Measurements from ENCODE around the gene DAG1.
"Not testable (repeated sequence)": the region's sequence is repeated elsewhere in the genome, so short reads cannot be mapped to it uniquely, and the experiment has no call there.

DAG1 gene

DNA sequence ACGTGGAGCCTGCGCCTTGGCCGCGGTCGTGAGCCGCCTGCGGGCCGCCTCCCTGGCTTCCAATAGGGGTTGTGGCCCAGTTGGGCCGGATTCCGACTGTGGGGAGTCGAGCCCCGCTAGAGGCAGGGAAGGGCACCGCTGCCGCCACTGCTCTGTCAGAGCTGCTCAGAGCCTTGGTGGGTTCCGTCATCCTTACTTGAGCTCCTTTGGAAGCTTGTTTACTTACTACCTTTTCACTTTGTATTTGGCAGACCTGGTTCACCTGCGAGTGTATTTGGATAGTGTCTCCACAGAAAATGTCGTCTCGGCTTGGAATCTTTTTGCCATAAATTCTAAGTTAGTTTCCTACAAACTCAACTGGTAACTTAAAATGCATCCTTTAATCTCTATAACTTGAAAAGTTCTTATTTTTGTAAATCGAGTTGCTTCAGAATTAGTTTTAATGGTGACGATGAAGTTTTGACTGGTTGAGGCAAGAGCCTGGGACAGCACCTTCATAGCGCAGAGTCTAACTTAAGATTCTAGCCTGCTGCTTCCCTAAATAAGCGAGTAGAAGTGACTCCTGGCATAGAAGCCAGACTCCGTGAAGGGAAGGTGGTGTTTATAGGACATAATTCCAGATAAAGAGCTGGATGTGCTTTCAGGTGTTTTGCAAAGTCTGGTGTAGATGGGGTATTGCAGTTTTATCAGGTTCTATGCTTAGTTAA, 800 bp downstream of the DAG1 start:
- no peak for DNase-seq (ENCODE audit: low read depth)

DNA sequence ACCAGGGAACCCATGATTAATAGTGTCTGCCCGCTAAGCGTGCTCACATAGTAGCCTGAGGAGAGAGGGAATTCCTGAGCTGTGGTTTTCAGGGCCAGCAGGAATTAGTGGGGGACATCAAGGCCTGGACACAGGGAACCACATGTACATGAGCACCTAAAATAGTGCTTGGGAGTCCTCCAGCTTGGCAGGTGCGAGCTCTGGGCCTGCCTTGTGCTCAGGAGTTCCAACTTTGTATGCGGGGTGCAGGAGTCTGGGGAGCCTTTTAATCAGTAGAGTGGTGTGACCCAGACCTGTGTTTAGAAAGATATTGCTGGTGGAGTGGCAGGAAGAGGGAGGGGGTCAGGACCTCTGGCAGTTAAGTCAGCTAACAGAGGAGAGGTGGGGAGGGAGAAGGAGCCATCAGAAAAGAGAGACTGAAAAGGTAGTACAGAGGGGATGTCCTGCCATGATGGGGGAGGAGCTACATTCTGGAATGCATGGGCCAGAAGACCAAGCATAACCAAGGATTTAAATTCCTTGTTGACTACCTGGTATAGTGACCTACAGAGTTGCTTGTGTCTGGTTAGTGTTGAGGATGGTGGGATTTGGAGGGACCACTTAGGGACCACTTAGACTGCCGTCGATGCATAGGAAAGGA, 1.9 kb downstream of the DAG1 start:
- DNase-seq (ENCODE audit: low read depth): no peak

DNA sequence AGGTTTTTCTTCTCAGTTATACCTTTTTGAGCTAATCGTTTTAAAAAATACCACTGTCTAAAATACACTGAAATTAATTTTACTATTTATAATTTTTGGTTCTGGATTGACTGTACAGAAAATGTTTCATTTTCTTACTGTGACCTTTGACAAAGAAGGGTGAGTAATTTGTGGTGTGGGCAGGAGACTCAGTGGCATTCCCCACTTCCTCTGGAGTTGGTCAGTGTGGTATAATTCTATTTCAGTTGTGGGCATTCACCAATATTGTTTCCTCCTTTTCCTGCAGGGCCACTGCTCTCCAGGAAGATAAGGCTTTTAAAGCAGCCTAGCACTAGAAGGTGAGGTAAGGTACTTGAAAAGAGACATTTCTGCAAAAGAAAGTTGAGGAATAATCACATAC, 6.5 kb downstream of the DAG1 start:
- no peak for DNase-seq (ENCODE audit: low read depth)

DNA sequence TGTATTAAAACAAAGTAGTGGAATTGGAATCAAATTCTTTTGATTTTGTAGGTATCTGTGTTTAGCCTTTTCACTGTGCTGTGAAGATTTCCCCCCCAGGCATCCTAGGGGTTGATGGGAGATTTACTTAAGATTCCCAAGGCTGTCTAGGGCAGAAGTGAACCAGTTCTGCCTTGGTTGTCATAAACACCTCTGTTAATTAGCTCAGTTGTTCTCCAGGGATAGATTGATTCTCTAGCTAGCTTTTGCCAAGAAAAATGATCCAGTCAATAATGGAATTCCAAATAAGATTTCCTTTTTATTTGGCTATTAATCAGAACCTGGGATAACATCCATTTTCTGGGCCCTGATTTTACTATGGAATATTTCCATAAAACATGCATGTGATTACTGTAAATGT, 12.7 kb downstream of the DAG1 start:
- no peak for DNase-seq (ENCODE audit: low read depth)

DNA sequence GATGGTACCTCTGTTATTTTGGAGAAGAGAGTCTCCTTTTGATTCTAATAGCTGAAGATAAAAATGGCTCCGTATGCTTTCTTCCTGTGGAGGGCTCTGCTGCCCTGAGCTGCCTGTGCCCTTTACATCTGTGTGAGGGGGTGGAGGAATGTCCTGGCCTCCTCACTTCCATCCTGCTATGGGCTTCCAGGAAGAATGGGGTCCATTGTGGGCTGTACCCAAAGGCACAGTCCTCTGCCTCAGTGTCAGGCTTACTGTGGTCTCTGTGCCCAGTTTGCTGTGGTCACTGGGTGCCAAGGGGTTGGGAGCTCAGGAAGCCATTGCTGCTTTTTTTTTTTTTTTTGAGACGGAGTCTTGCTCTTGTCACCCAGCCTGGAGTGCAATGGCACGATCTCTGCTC, 14.4 kb downstream of the DAG1 start:
- DNase-seq (ENCODE audit: low read depth): no peak

DNA sequence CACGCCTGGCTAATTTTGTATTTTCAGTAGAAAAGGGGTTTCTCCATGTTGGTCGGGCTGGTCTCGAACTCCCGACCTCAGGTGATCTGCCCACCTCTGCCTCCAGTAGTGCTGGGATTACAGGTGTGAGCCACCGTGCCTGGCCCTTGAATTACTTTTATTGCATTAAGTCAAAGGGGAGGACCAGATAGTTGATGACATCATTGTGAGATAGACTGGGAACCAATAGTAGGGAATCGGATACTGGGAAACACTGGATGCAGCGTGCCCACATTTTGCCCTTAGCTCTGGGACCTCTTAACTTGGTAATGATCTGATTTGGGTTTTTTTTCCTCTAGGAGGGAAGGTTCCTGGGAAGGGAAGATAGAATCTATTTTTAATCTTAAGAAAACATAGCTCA, 19.2 kb downstream of the DAG1 start:
- DNase-seq (ENCODE audit: low read depth): no peak

DNA sequence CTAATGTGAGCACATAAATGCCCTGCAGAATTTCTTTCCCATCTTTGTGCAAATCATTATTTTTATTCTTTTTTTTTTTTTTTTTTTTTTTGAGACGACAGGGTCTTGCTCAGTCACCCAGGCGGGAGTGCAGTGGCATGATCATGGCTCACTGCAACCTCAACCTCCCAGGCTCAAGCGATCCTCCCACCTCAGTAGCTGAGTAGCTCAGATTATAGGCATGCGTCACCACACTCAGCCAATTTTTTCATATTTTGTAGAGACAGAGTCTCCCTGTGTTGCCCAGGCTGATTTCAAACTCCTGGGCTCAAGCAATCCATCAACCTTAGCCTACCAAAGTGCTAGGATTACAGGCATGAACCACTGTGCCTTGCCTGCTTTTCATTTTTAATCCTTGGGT, 22.9 kb downstream of the DAG1 start:
- DNase-seq (ENCODE audit: low read depth): no peak

DNA sequence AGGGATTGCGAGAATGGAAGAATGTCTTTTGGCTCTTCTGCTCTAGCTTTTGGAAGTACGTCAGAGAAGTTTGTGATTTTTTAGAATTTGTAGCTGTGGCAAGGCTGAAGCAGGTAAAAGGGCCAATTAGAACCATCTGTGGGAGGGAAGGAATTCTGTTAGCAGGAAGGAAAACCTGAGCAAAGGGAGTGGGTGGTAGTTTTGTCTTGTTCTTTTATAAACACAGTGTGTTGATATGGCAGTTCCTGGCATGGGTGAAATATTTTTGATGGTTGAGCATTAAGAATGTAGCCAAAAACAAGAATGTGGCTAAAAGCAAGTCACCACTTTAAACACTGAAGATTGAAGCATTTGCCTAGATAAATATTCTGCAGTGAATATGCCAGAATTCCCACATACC, 23.8 kb downstream of the DAG1 start:
- DNase-seq (ENCODE audit: low read depth): no peak

DNA sequence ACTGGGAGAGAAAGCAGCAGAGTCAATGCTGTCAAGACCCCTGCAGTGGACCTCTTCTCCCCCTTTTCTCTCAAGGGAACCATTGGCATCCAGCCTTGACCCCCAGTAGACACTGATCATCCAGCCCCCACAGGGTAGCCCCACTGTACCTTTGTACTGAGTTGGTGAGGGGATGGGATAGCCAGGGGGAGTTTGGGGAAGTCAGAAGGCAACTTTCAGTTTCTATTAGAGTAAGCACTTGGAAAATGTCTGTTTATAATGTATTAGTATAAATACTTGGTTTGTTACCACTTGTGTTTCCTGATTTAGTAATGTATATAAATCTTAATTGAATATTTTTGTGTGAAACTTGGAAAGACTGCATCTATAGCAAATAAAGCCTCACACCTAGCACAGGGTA, 25.0 kb downstream of the DAG1 start:
- DNase-seq (ENCODE audit: low read depth): no peak

DNA sequence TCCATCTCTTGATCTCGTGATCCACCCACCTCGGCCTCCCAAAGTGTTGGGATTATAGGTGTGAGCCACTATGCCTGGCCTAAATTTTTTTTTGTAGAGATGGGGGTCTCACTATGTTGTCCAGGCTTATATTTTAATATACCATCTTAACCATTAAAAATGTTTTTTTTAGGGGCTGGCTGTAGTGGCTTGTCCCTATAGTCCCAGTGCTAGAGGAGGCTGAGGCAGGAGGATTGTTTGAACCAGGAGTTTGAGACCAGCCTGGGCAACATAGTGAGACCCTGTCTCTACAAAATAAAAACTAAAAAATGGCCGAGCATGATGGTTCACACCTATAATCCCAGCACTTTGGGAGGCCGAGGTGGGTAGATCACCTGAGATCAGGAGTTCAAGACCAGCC, 26.8 kb downstream of the DAG1 start:
- not testable (repeated sequence) for DNase-seq (ENCODE audit: low read depth)

DNA sequence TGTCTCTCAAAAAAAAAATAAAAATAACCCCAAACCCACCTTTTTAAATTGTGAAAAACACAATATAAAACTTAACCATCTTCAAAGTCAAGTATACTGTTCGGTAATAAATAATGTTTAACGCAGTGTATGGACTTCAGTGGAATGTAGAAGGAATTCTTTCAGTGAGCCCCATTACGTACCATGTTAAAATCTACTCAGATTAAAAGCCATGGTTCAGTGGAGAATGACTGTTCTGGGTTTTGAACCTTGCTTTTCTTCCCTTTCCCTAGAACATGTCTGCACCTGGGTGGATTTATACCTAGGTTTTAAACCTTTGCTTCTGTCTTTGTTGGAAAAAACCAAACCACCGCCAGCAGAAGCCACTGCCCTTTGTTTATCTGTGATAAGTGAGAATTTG, 27.5 kb downstream of the DAG1 start:
- no peak for DNase-seq (ENCODE audit: low read depth)

DNA sequence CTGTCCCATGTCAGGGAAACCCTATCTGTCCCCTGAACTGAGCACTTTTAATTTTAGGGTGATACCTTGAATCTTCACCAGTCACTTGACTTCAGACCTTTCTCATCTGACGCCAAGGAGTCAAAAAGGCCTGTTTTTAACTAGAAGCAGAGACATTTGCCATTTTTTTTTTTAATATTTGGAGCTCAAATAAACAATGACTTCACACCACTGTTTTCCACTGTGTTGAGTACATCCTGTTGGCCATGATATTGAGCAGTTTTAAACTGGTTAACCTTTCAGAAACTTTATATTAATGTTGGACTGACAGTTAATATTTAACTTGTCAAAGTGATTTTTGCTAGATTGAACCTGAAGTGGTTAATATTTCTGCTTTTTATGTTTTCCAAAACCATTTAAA, 28.2 kb downstream of the DAG1 start:
- no peak for DNase-seq (ENCODE audit: low read depth)

DNA sequence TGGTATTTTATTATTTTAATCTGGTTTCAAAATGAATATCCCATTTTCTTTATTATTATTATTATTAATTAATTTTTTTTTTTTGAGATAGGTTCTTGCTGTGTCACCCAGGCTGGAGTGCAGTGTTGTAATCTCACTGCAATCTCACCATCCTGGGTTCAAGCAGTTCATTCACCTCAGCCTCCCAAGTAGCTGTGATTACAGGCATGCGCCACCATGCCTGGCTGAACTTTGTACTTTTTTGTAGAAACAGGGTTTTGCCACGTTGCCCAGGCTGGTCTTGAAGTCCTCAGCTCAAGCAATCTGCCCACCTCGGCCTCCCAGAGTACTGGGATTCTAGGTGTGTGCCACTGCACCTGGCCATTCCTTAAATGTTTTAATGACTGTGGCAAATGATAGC, 28.6 kb downstream of the DAG1 start:
- no peak for DNase-seq (ENCODE audit: low read depth)

DNA sequence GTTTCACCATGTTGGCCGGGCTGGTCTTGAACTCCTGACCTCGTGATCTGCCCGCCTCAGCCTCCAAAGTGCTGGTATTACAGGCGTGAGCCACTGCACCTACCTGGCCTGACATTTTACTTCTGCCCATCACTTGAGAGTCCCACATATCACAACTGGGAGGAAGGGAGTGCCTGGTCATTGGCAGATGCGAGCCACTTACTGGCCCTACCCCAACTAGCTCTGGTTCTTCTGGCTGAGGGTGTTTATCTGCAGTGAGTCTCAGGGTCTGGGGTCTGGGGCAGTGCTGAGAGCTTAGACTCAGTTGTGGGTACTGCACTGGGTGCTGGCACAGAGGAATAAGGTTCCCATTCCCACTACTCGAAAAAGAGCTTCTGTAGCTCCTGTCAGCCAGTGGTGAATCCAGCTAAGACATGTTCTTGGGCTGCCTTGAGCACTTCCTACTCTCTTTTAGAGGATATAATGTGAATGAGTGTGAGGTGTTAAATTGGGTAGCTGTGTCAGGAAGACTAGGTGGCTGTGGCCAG, 30.2 kb downstream of the DAG1 start:
- DNase-seq (ENCODE audit: low read depth): no peak

DNA sequence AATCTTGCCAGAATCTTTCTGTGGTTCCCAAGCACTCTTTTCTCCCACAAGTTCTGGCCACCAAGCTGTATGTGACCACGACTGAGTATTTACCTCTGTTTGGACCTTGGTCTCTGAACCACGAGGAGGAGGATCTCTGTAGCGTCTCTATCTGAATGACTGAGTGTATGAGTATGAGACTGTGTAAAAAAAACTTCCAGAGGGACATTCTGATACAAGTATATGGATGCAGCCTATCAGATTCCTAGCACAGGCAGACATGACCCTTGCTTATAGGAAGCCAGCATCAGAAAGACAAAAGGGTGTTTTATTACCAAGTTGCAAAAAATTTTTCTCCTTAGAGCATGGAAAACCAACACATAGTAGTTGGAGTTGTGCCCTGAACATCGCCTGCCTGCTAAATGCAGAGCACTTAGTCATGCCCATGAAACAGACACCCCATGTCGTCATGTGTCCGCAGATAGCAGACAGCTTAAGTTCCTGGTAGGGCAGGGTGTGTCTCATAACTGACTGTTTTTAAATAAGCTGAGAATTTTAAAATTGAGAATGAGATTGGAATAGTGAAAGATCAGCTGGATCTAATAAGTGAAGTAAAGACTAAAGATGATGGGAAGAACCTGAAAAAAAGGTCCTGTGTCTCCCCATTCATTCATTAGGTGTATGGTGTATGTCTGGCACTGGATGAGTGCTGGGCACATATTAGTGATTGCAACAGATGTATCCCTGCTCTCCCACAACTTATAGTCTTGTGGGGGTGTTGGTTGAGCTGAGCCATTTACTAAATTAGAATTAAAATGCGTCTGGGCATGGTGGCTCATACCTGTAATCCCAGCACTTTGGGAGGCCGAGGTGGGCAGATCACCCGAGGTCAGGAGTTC, 30.9 kb downstream of the DAG1 start:
- no peak for DNase-seq (ENCODE audit: low read depth)

DNA sequence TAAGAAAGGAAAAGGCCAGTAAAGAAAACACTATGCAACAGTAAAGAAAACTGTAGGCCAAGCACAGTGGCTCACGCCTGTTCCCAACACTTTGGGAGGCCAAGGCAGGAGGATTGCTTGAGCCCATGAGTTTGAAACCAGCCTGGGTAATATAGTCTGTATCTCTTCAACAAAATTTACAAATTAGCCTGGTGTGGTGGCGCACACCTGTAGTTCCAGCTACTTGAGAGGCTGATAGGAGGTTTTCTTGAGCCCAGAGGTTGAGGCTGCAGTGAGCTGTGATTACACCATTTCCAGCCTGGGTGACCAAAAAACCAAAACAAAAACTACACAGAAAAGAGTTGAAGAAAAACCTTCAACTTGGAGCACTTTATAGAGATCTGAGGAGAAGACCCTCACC, 31.8 kb downstream of the DAG1 start:
- DNase-seq (ENCODE audit: low read depth): no peak

DNA sequence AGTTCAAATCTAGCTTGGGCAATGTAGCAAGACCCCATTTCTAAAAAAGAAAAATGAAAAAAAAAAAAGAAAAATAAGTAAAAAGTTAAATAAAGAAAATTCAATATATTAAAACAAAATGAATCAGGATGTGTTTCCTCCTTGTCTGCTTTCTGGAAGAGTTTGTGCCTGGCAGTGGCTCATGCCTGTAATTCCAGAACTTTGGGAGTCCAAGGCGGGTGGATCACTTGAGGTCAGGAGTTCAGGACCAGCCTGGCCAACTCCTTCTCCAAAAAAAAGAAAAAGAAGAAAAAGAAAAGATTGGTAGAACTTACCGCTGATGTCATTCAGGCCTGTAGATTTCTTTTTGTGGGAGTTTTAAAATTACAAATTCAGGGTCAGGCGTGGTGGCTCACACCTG, 36.8 kb downstream of the DAG1 start:
- no peak for DNase-seq (ENCODE audit: low read depth)

DNA sequence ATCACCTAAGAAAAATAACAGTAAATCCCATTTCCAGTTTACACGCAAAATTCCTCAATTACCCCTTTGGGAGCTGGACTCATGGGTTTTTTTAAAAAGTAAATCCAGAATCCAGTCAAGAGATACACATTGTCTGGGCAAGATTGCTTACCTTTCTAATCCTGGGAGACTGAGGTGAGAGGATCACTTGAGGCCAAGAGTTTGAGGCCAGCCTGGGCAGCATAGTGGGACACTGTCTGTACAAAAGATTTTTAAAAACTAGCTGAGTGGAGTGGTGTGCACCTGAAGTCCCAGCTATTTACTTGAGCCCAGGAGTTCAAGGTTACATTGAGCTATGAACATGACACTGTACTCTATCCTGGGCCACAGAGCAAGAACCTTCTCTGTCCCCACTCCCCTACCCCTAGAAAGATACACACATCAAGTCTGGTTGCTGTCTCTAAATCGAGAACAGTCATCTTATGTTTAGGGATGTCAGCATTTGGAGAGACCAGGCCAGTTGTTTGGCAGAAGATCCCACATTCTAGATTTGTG, 39.0 kb downstream of the DAG1 start:
- DNase-seq (ENCODE audit: low read depth): no peak

DNA sequence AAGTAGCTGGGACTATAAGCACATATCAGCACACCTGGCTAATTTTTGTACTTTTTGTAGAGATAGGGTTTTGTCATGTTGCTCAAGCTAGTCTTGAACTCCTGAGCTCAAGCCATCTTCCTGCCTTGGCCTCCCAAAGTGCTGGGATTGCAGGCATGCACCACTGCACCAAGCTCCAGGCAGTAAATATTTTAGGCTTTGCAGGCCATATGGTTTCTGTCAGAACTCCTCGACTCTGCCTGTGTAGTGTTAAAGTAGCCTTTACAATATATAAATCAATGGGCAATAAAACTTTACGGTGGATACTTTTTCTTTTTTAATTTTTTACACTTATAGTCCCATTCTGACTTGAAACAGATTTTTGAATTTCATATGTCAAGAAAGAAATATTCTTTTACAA, 41.6 kb downstream of the DAG1 start:
- no peak for DNase-seq (ENCODE audit: low read depth)

DNA sequence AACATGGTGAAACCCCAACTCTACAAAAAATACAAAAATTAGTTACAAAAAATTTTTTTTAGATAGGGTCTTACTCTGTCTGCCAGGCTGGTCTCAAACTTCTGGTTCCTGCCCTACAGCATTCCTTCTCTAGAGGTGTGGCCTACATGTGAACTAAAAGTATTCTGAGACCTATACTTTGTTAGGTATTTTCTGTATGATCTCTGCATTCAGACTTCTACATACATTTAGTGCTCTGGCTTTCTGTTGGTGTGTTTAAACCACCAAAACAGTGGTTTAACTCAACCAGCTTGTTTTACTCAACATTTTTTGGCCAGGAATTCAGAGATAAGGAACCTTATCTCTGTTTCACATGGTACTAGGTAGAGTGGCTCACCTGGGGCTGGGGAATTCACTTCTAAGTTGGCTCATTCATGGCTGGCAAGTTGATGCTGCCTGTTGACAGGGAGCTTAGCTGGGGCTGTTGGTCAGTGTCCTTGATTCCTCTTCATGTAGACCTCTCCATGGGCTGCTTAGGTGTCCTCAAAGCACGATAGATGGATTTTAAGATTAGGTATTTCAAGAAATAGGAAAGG, 42.8 kb downstream of the DAG1 start:
- DNase-seq (ENCODE audit: low read depth): no peak

DNA sequence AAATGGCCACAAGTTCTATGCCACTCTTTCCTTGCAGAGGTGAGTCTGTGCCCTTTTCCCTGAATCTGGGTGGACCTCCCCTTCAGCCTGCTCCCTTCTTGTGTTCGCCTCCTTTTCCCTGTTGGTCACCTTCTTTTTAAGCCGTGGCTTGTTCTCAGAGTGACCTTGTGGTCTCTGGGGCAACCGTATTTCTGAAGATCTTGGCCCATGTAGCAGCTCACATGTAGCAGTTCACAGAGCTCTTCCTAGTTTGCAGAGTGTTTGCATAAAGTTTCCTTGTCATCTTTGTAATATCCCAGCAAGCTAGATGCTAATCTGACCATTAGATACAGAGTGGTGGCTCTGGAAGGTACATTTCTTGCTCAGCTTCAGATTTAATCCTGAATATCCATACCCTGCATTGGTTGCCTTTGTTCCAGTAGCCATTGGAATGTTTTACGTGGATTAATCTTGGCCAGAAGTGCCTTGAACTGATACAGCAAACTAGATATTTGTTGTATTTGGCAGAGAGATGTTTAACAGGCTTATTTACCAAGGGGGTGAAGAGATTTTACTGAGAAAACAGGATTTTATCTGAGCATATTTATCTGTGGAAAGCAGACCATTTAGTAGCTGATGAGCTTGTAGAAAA, 43.5 kb downstream of the DAG1 start:
- DNase-seq (ENCODE audit: low read depth): no peak

DNA sequence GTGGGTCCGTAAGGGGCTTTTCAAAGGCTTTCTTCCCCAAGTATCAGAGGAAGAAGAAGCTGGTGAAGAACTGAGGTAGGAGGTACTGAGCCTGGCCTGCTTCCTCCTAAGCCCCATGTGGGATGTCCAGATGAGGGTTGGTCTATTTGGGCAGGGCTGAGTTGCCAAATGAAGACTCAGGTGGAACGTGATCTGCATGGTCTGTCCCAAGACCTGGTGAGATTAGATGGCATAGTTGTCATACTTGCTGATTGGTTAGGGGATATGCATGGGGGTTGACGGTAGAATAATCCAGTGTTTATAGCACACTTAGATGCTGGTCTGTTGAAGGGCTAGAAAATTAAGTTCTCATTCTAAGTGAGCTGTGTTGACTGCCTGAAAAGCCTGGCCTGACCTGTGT, 47.9 kb downstream of the DAG1 start:
- DNase-seq (ENCODE audit: low read depth): no peak

Data from activated gamma-delta T cell treated with anti-CD3 and anti-CD28 coated beads, Interleukin-2, amount 50 U/mL, for 16 hours (primary cell).